GM10847 (cell line): Measurements from ENCODE around the gene WDR93.

ENCODE experiments used
- POLR2A ChIP-seq: IDR thresholded peaks from 2 replicates; pipeline ENCODE4 v1.6.1; 2011; ENCODE audit not compliant: insufficient read length; ENCODE audit errors: extremely low read depth

WDR93 gene

GRCh38 chr15:89654847-89655805, 35.5 kb upstream of the WDR93 start, which contains the start of gene KIF7:
Gene KIF7, minus strand, starts transcription at chr15:89655467. Its CDS starts 2,537 bp downstream, at chr15:89652930.
- no peak for TF ChIP-seq POLR2A

- TF ChIP-seq POLR2A = no peak
These were observed 34.3 kb upstream of the WDR93 start for GRCh38 chr15:89656116-89656815.

GRCh38 chr15:89657686-89658200, 32.9 kb upstream of the WDR93 start:
- TF ChIP-seq POLR2A = no peak

GRCh38 chr15:89659295-89659694, 31.3 kb upstream of the WDR93 start:
- no peak for TF ChIP-seq POLR2A

- no peak for TF ChIP-seq POLR2A
These were observed 30.1 kb upstream of the WDR93 start for GRCh38 chr15:89660556-89660955.

- TF ChIP-seq POLR2A = no peak
These were observed 27.6 kb upstream of the WDR93 start for GRCh38 chr15:89662893-89663626.

GRCh38 chr15:89664441-89665350, 25.9 kb upstream of the WDR93 start:
- no peak for TF ChIP-seq POLR2A

GRCh38 chr15:89665449-89666181, 25.0 kb upstream of the WDR93 start:
- no peak for TF ChIP-seq POLR2A

- TF ChIP-seq POLR2A = no peak
These were observed 24.3 kb upstream of the WDR93 start for GRCh38 chr15:89666184-89666857.

GRCh38 chr15:89666858-89667705, 23.5 kb upstream of the WDR93 start:
- no peak for TF ChIP-seq POLR2A

GRCh38 chr15:89667706-89667960, 23.0 kb upstream of the WDR93 start:
- no peak for TF ChIP-seq POLR2A

GRCh38 chr15:89668171-89668570, 22.4 kb upstream of the WDR93 start:
- no peak for TF ChIP-seq POLR2A
